Loucy (cell line): Measurements from ENCODE around the gene EIF4G3.

ENCODE experiments used
- CTCF ChIP-seq: fragments of 200-600 bp; sonication (generic); conservative IDR thresholded peaks from 2 replicates; pipeline ENCODE4 v1.5.1; 2014; ENCODE audit warnings: mild to moderate bottlenecking, antibody characterized with exemption, low read length
- EZH2phosphoT487 ChIP-seq: fragments of 200-600 bp; IDR thresholded peaks from 2 replicates; pipeline ENCODE4 v1.6.1; 2018; ENCODE audit warnings: antibody characterized with exemption, mild to moderate bottlenecking, moderate library complexity, borderline replicate concordance

GRCh38 chr1:20836230-20836629 lies 340.5 kb downstream of the EIF4G3 start:
- no peak for TF ChIP-seq CTCF
- no peak for TF ChIP-seq EZH2phosphoT487
